OCI-LY1 (cell line): Measurements from ENCODE around the gene CTNNA2.

ENCODE experiments used
- CTCF ChIP-seq: fragments of 200-600 bp; sonication (generic), shearing (Covaris generic); IDR thresholded peaks from 2 replicates; pipeline ENCODE4 v1.5.1; 2017; ENCODE audit warnings: mild to moderate bottlenecking, antibody characterized with exemption, low read length, moderate library complexity, mixed read lengths
- EZH2 ChIP-seq: fragments of 200-600 bp; sonication (generic), shearing (Covaris generic); IDR thresholded peaks from 2 replicates; pipeline ENCODE4 v1.8.0; 2017; ENCODE audit warnings: borderline replicate concordance, mixed run types, mild to moderate bottlenecking, antibody characterized with exemption, low read length, moderate library complexity, mixed read lengths

- TF ChIP-seq CTCF (no peak), EZH2 (no peak)
Measured at GRCh38 chr2:80527119-80527518, 1014.3 kb downstream of the CTNNA2 start.
